ENCODE data around the gene CFAP210. TPM values are rescaled to one million over a fixed set of nuclear protein-coding genes. Genes with fewer than 3 reads are reported as not detected.
A peak's percentile ranks its signal among the peaks of the same experiment; 100 is the strongest.

Gene CFAP210
- polyA plus RNA-seq, 3 donors, result not detected

DNA sequence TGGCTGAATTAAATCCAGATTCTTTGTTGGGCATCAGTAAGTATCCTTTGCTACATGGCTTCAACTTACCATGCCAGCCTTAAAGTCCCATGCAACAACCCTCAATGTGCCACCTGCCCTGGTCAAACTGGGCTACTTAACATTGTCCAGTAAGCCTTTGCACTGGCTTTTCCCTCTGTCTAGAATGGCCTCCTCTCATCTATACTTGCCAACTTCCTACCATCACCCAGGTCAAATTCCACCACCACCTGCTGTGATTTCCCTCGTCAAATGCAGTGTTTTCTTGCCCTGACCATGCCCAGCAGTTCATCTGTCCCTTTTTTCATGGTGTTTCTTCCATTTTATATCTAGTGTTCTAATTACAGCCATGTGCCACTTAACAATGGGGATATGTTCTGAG is 45.1 kb upstream of the CFAP210 start:
- no peak overlapping the region for H3K4me3 ChIP-seq (replicated peaks in 1 of 3; ENCODE audit: low read depth in 2 of 3, low read length in 3 of 3)
- no peak overlapping the region for H3K9ac ChIP-seq (ENCODE audit: insufficient read depth, low read length, poor library complexity, severe bottlenecking)
- H3K27ac ChIP-seq (ENCODE audit: low read depth in 1 of 2, low read length in 2 of 2), result no peak overlapping the region
- no peak overlapping the region for H2AFZ ChIP-seq (ENCODE audit: insufficient read depth, low read depth, low read length, poor library complexity, severe bottlenecking)
- no CpG with 5 or more reads among the region's 1 CpG for WGBS (ENCODE audit: insufficient coverage)
- peaks cover 8 to 9% of the 10 kb centered on the region in 2 donors for H3K27me3 ChIP-seq (ENCODE audit: control insufficient read depth in 2 of 2, insufficient read depth in 2 of 2, low read length in 2 of 2)
- no peak overlapping the region for H3K4me3 Mint-ChIP-seq
- no peaks in the 10 kb centered on the region for H4K20me1 ChIP-seq (ENCODE audit: insufficient read depth, low read length)
- no peak for DNase-seq
- peaks cover 4% of the 10 kb centered on the region for H3K4me1 Mint-ChIP-seq
- H3K36me3 ChIP-seq (replicated peaks in 1 of 2; ENCODE audit: control insufficient read depth in 1 of 2, insufficient read depth in 2 of 2, low read length in 2 of 2), result no peaks in the 10 kb centered on the region
- peaks cover 0 to 2% (median 0%) of the 10 kb centered on the region in 7 donors for H3K9me3 Mint-ChIP-seq
- no peaks in the 10 kb centered on the region for H3K36me3 Mint-ChIP-seq
- no peaks in the 10 kb centered on the region for H3K79me2 ChIP-seq (ENCODE audit: insufficient read depth, low read length)
- no peak overlapping the region for H3K4me2 ChIP-seq (replicated peaks; ENCODE audit: extremely low read depth, low read length, poor library complexity, severe bottlenecking)
- H3K27ac Mint-ChIP-seq, result peak overlapping the region in 4 of 7 donors; percentile 2 to 33 (median 15)
- intact Hi-C loops (cut with micrococcal nuclease), result no loop called here
- TF ChIP-seq, protein P1, sequence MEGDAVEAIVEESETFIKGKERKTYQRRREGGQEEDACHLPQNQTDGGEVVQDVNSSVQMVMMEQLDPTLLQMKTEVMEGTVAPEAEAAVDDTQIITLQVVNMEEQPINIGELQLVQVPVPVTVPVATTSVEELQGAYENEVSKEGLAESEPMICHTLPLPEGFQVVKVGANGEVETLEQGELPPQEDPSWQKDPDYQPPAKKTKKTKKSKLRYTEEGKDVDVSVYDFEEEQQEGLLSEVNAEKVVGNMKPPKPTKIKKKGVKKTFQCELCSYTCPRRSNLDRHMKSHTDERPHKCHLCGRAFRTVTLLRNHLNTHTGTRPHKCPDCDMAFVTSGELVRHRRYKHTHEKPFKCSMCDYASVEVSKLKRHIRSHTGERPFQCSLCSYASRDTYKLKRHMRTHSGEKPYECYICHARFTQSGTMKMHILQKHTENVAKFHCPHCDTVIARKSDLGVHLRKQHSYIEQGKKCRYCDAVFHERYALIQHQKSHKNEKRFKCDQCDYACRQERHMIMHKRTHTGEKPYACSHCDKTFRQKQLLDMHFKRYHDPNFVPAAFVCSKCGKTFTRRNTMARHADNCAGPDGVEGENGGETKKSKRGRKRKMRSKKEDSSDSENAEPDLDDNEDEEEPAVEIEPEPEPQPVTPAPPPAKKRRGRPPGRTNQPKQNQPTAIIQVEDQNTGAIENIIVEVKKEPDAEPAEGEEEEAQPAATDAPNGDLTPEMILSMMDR (IDR thresholded peaks at IDR 0.05), result no peak
- peaks cover 3% of the 10 kb centered on the region in 2 donors for H3K4me1 ChIP-seq (ENCODE audit: control insufficient read depth in 1 of 2, insufficient read depth in 2 of 2, low read length in 2 of 2)
- no peaks in the 10 kb centered on the region for H3K9me3 ChIP-seq (replicated peaks in 1 of 2; ENCODE audit: control insufficient read depth in 1 of 2, insufficient read depth in 1 of 2, low read length in 2 of 2)
- peaks cover 4 to 11% (median 7%) of the 10 kb centered on the region in 3 donors for H3K27me3 Mint-ChIP-seq (ENCODE audit: low read depth in 3 of 3)

DNA sequence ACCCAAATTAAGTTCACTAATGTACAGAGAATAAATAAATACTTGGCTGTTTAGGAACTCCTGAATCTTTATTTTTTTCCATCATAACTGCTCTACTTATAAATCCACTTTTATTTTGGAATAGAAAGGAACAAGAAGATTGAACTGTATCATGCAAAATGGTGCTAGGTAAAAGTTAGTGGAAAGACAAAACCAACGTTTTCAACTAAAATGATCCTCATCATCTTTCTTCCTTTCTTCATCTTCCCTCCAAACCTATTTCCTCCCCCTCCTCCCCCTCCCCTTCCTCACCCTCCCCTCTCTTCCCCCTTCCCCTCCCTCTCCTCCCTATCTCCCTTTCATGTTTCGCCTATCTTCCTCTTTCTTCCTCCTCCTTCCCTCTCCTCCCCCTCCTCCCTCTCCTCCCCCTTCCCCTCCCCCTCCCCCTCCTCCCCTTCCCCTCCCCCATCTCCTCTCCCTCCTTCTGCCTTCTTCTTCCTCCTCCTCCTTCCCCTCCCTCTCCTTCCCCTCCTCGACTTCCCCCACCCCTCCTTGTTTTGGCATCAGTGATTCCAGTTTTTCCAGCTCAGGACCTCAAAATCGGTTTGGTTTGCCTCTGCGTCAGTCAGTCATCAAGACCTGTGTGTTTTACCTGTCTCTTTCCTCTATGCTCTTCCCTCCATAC is 44.5 kb upstream of the CFAP210 start:
- Histone ChIP-seq H3K4me2 (replicated peaks; ENCODE audit: extremely low read depth, low read length, poor library complexity, severe bottlenecking) (no peak overlapping the region), H3K4me1 (ENCODE audit: control insufficient read depth in 1 of 2, insufficient read depth in 2 of 2, low read length in 2 of 2) (peaks cover 4 to 6% of the 10 kb centered on the region in 2 donors), H2AFZ (ENCODE audit: insufficient read depth, low read depth, low read length, poor library complexity, severe bottlenecking) (no peak overlapping the region), H4K20me1 (ENCODE audit: insufficient read depth, low read length) (no peaks in the 10 kb centered on the region), H3K27ac (ENCODE audit: low read depth in 1 of 2, low read length in 2 of 2) (no peak overlapping the region), H3K4me3 (replicated peaks in 1 of 3; ENCODE audit: low read depth in 2 of 3, low read length in 3 of 3) (no peak overlapping the region), H3K9me3 (replicated peaks in 1 of 2; ENCODE audit: control insufficient read depth in 1 of 2, insufficient read depth in 1 of 2, low read length in 2 of 2) (no peaks in the 10 kb centered on the region), H3K79me2 (ENCODE audit: insufficient read depth, low read length) (no peaks in the 10 kb centered on the region), H3K36me3 (replicated peaks in 1 of 2; ENCODE audit: control insufficient read depth in 1 of 2, insufficient read depth in 2 of 2, low read length in 2 of 2) (no peaks in the 10 kb centered on the region), H3K27me3 (ENCODE audit: control insufficient read depth in 2 of 2, insufficient read depth in 2 of 2, low read length in 2 of 2) (peaks cover 9% of the 10 kb centered on the region in 2 donors), H3K9ac (ENCODE audit: insufficient read depth, low read length, poor library complexity, severe bottlenecking) (no peak overlapping the region)
- intact Hi-C loops (cut with micrococcal nuclease), result no loop called here
- TF ChIP-seq, protein P1 (IDR thresholded peaks at IDR 0.05), result no peak
- Mint-ChIP-seq H3K27ac (peak overlapping the region in 1 of 7 donors; percentile 13), H3K4me3 (no peak overlapping the region), H3K4me1 (peaks cover 4% of the 10 kb centered on the region), H3K9me3 (peaks cover 0 to 2% (median 0%) of the 10 kb centered on the region in 7 donors), H3K36me3 (no peaks in the 10 kb centered on the region), H3K27me3 (ENCODE audit: low read depth in 3 of 3) (peaks cover 4 to 14% (median 8%) of the 10 kb centered on the region in 3 donors)
- 67% methylated on average over 3 of the region's 5 CpGs for WGBS (ENCODE audit: insufficient coverage)
- DNase-seq, result no peak

Data from CD14-positive monocyte (primary cell).